Keratinocyte (primary cell): ENCODE data around the gene NELL2.

Source experiments
- CTCF ChIP-seq, 3 experiments: IDR thresholded peaks in 1 of 3; conservative IDR thresholded peaks in 1 of 3; optimal IDR thresholded peaks in 1 of 3; 2 replicates in 2 of 3; 3 replicates in 1 of 3; pipeline versions ENCODE3 to v1.5.1; 2011; ENCODE audit warnings: low read length in 3 of 3, mild to moderate bottlenecking in 3 of 3, moderate library complexity in 2 of 3, control low read depth in 1 of 3, inconsistent platforms in 1 of 3; ENCODE audit not compliant: insufficient read depth in 2 of 3; ENCODE audit errors: extremely low read depth in 1 of 3
- EZH2 ChIP-seq: IDR thresholded peaks from one replicate; pipeline ENCODE4 v1.6.1; 2012; ENCODE audit warnings: inconsistent platforms, mild to moderate bottlenecking, low read length, moderate library complexity

- TF ChIP-seq CTCF (optimal IDR thresholded peaks at IDR 0.05 in 1 of 3, IDR thresholded peaks at IDR 0.05 in 1 of 3, conservative IDR thresholded peaks at IDR 0.05 in 1 of 3; ENCODE audit: extremely low read depth in 1 of 3, insufficient read depth in 2 of 3, low read length in 3 of 3) (no peak), EZH2 (no peak)
These were observed 391.3 kb downstream of the NELL2 start for GRCh38 chr12:44484862-44485261.
